Iris pigment epithelial cell (primary cell): ENCODE results near the gene NFKB2.

Experiments used
- DNase-seq: peaks from one replicate; pipeline ENCODE4 v3.0.0-alpha.2; 2011; ENCODE audit warnings: low read depth

NFKB2 gene

DNA sequence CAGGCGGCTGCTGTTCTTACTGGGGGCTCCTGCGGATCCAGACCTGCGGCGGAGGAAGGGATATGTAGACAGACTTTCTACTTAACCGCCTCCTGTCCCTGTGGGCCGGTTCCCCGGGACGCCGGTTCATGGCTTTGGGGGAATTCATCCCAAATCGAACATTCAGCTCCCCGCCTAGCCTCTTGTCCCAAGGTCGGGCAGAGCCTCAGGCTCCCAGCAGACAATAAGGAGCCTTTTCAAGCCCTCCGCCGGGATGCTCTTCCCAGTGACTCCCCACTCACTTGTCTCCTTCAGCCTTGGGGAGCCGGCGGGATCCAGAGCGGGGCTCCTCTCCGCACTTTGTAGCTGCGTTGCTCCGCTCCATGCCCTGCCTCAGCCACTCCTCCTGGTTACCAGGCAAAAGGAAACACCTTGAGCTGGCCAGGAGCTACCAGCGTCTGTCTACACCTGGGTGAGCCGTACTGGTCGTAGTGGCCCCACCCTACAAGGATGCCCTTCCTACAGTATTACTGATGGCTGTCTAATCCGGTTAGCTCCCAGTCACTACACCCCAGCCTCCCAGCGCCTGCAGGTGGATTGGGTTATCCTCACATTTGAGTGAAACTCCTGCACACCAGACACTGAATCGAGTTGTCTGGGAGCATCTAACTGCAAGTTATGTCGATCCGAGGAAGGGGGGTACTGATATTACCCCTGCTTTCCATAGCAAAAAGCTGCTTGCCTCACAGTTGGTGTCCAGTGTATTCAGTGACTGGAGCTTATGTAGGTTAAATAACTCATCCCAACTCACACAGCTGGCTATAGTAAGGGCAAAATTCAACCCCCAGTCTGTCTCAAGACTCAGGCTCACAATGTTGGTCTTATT is 55.8 kb downstream of the NFKB2 start, which contains the start of gene C10orf95:
C10orf95 (minus strand) TSS at position 439 of the 865 bp plus-strand sequence. CDS start 450 bp downstream, outside the sequence.
- no peak for DNase-seq
